A673 (cell line): Measurements from ENCODE around the gene MLXIP. TPM values are rescaled to one million over a fixed set of nuclear protein-coding genes. Genes with fewer than 3 reads are reported as not detected.
A peak's percentile ranks its signal among the peaks of the same experiment; 100 is the strongest.

Experiments
- BruUV-seq: library from RNA; stranded (reverse); fragments of 400-500 nt; replicated peaks from 2 replicates; lab custom pipeline; 2021; lab: Mats Ljungman, UMichigan
- CTCF ChIA-PET: fragments of 300-600 bp; sonication (Branson Sonifier 250); formaldehyde crosslinking; loops from one replicate; lab custom pipeline; 2022; ENCODE audit warnings: antibody characterized with exemption; lab: Charles Lee
- POLR2A ChIA-PET: fragments of 300-600 bp; sonication (Branson Sonifier 250); formaldehyde crosslinking; loops from one replicate; lab custom pipeline; 2022; ENCODE audit warnings: antibody characterized with exemption; ENCODE audit not compliant: low non-redundant PET; lab: Charles Lee
- DNase-seq: peaks from one replicate; pipeline ENCODE4 v3.0.0-alpha.2; 2015; ENCODE audit warnings: low spot score
- H3K27ac ChIP-seq: fragments of 200-600 bp; sonication (generic); 2 replicates; pipeline ENCODE4 v1.5.1; 2016; ENCODE audit warnings: mixed run types, low read depth, mild to moderate bottlenecking, mixed read lengths, antibody characterized with exemption, low read length; ENCODE audit not compliant: poor library complexity, severe bottlenecking
- H3K27me3 ChIP-seq: fragments of 200-600 bp; sonication (generic); replicated peaks from 2 replicates; pipeline ENCODE4 v1.6.1; 2017; ENCODE audit warnings: mixed run types, low read depth, mild to moderate bottlenecking, mixed read lengths, antibody characterized with exemption, low read length; ENCODE audit not compliant: insufficient read depth, poor library complexity
- H3K36me3 ChIP-seq: fragments of 200-600 bp; sonication (generic); 2 replicates; pipeline ENCODE4 v1.6.1; 2016; ENCODE audit warnings: mixed run types, mild to moderate bottlenecking, mixed read lengths, antibody characterized with exemption, low read length; ENCODE audit not compliant: insufficient read depth, poor library complexity, severe bottlenecking
- H3K4me1 ChIP-seq: fragments of 200-600 bp; sonication (generic); 2 replicates; pipeline ENCODE4 v1.6.1; 2017; ENCODE audit warnings: mixed run types, mild to moderate bottlenecking, mixed read lengths, antibody characterized with exemption, low read length; ENCODE audit not compliant: insufficient read depth, poor library complexity, severe bottlenecking
- H3K4me3 ChIP-seq: fragments of 200-600 bp; sonication (generic); 2 replicates; pipeline ENCODE4 v1.5.1; 2016; ENCODE audit warnings: low read depth, mixed run types, mild to moderate bottlenecking, mixed read lengths, low read length; ENCODE audit not compliant: poor library complexity, severe bottlenecking
- H3K9me3 ChIP-seq: fragments of 200-600 bp; sonication (generic); 2 replicates; pipeline ENCODE4 v1.6.1; 2016; ENCODE audit warnings: mixed run types, low read depth, mild to moderate bottlenecking, mixed read lengths, antibody characterized with exemption, low read length; ENCODE audit not compliant: poor library complexity, severe bottlenecking
- EZH2 ChIP-seq: fragments of 200-600 bp; sonication (generic); IDR thresholded peaks from 2 replicates; pipeline ENCODE4 v1.6.1; 2017; ENCODE audit warnings: borderline replicate concordance, low read depth, mild to moderate bottlenecking, mixed read lengths, antibody characterized with exemption, low read length; ENCODE audit not compliant: poor library complexity, severe bottlenecking
- intact Hi-C: fragments of 100-400 bp; cut with micrococcal nuclease; formaldehyde crosslinking; loops from one replicate; pipeline ENCODE4 v1.10.0; 2022; ENCODE audit not compliant: unreplicated experiment
- total RNA-seq: library from RNA; stranded (reverse); gene quantifications from 2 replicates; pipeline ENCODE4 v1.2.3, GENCODE V29; 2021
- TF ChIP-seq, protein P1 (sequence below): fragments of 300-800, 200-600 bp; sonication (generic); conservative IDR thresholded peaks from 2 replicates; pipeline ENCODE4 v1.5.1; 2017; ENCODE audit warnings: low read depth, mild to moderate bottlenecking, antibody characterized with exemption, low read length, moderate library complexity, mixed read lengths

The MLXIP gene
- total RNA-seq, 1 experiment from 2014 or later = 32.7 TPM

DNA sequence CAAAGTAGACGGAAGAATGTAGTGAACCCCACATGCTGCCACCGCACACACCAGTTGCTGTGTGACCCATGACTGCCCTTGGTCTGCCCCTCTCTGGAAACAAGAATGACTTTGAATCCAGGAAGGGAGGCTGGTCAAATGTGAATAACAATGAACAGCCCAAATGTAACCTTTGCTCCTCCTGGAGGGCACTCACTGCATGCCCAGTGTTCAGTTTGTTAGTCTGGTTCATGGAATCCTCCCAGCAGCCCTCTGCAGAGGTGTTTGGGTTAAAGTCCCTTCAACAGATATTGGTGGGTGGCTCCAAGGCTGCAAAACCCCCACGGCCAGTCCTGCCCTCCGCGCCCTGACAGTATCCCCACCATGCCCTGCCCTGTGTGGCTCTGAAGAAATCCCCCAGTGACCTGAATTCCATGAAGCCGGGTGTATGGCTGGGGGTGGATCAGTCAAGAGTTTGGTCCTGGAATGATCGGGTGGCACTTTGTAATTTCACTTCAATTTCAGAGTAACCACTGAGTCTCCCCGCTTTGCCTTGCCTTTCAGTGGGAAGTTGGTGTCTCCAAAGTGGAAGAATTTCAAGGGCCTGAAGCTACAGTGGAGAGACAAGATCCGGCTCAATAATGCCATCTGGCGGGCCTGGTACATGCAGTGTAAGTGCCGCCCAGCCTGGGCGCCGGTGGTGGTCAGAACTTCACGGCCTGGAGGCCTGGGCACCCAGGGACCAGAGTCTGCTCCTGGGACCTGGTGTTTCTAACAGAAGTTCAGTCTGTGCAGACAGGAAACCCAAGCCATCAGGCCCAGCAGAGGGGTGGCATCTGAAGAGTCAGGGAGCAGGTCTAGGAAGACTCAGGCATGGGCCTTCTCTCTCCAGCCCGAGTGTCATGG is 48.4 kb downstream of the MLXIP start:
- Histone ChIP-seq H3K4me1 (peaks cover 15% of the 10 kb centered on the region), H3K36me3 (peaks cover 19% of the 10 kb centered on the region), H3K9me3 (no peaks in the 10 kb centered on the region), H3K4me3 (no peak overlapping the region), H3K27ac (peak overlapping the region; percentile 37), H3K27me3 (no peaks in the 10 kb centered on the region)
- POLR2A ChIA-PET = no interaction called here
- BruUV-seq = no TSS peak
- intact Hi-C loops = no loop called here
- DNase-seq = no peak
- CTCF ChIA-PET = interaction anchor here (0.8 kb wide), 1 partner anchor 73 kb away, joined by 3 read pairs; no protein-coding TSS in a partner anchor
- no peak for TF ChIP-seq EZH2
- TF ChIP-seq, protein P1, sequence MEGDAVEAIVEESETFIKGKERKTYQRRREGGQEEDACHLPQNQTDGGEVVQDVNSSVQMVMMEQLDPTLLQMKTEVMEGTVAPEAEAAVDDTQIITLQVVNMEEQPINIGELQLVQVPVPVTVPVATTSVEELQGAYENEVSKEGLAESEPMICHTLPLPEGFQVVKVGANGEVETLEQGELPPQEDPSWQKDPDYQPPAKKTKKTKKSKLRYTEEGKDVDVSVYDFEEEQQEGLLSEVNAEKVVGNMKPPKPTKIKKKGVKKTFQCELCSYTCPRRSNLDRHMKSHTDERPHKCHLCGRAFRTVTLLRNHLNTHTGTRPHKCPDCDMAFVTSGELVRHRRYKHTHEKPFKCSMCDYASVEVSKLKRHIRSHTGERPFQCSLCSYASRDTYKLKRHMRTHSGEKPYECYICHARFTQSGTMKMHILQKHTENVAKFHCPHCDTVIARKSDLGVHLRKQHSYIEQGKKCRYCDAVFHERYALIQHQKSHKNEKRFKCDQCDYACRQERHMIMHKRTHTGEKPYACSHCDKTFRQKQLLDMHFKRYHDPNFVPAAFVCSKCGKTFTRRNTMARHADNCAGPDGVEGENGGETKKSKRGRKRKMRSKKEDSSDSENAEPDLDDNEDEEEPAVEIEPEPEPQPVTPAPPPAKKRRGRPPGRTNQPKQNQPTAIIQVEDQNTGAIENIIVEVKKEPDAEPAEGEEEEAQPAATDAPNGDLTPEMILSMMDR = peak; percentile 37

DNA sequence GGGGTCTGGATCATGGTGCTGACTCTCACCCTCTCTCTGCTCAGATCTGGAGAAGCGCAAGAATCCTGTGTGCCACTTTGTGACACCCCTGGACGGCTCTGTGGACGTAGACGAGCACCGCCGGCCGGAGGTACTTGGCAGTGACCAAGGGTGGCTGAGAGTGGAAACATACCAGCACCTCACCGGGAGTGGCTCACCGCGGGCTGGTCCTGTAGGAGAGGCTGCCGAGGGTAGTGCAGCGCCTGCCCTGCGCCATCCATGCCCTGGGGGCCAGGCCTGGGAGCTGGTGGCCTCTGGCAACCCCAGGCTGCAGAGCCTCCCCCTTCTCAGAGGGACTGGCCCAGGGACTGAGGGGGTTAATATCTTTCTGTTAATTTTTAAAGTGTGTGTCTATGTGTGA is 49.3 kb downstream of the MLXIP start:
- no peaks in the 10 kb centered on the region for H3K9me3 ChIP-seq
- H3K4me1 ChIP-seq = peaks cover 15% of the 10 kb centered on the region
- DNase-seq = no peak
- H3K36me3 ChIP-seq = peaks cover 19% of the 10 kb centered on the region
- BruUV-seq = no TSS peak
- peak overlapping the region; percentile 37 for H3K27ac ChIP-seq
- TF ChIP-seq, protein P1 = no peak
- TF ChIP-seq EZH2 = no peak
- no peak overlapping the region for H3K4me3 ChIP-seq
- ChIA-PET CTCF (no interaction called here), POLR2A (no interaction called here)
- H3K27me3 ChIP-seq = no peaks in the 10 kb centered on the region
- intact Hi-C loops = no loop called here

DNA sequence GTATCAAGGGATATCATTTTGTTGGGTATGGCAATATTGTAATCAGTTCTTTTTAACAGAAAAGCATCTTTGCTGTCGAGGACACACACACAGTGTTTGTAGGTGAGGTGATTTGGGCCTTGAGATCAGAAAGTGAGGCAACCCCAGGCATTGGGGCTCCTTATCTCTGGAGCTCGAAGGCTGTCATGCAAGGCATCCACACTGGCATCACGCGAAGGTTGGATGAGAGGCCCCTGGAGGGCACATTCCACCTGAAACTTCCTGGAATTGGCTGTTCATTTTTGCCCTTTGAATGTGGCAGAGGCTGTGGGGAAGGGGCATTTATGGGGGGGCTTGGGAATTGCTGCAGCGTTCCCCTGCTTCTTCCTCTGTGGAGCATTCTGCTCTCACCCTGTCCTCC is 49.9 kb downstream of the MLXIP start:
- POLR2A ChIA-PET = no interaction called here
- Histone ChIP-seq H3K4me3 (no peak overlapping the region), H3K9me3 (no peaks in the 10 kb centered on the region), H3K27ac (no peak overlapping the region), H3K27me3 (no peaks in the 10 kb centered on the region), H3K36me3 (peaks cover 19% of the 10 kb centered on the region), H3K4me1 (peaks cover 15% of the 10 kb centered on the region)
- no TSS peak for BruUV-seq
- CTCF ChIA-PET = no interaction called here
- DNase-seq = no peak
- no peak for TF ChIP-seq EZH2
- TF ChIP-seq, protein P1 = no peak
- intact Hi-C loops = no loop called here
